ENCODE measurements around the gene NLRP13. TPM values are rescaled to one million over a fixed set of nuclear protein-coding genes. Genes with fewer than 3 reads are reported as not detected.

Gene NLRP13
- total and polyA plus RNA-seq, 9 of the 15 experiments (the other 6 are each of a cell fraction or from before 2014, with no cell fraction given), result not detected

- TF ChIP-seq E4F1 (CRISPR knock-in tag; IDR thresholded peaks at IDR 0.05; ENCODE audit: borderline replicate concordance) (no peak), ZFP30 (CRISPR knock-in tag; IDR thresholded peaks at IDR 0.05; ENCODE audit: borderline replicate concordance) (no peak), ELK3 (CRISPR knock-in tag; IDR thresholded peaks at IDR 0.05) (no peak), NUFIP1 (IDR thresholded peaks at IDR 0.05; ENCODE audit: partially characterized antibody) (no peak), EHMT2 (IDR thresholded peaks at IDR 0.05) (no peak), CC2D1A (IDR thresholded peaks at IDR 0.05) (no peak)
Measured at GRCh38 chr19:55877211-55877610, 54.9 kb downstream of the NLRP13 start (continued).

- H3K4me3 ChIP-seq, result no peak overlapping the region
- H2AFZ ChIP-seq (ENCODE audit: low read depth, low read length), result no peak overlapping the region
- ATAC-seq (no peak), FAIRE-seq (no peak), DNase-seq (ENCODE audit: extremely low read depth in 1 of 4, low spot score in 3 of 4) (no peak)
- 2% methylated on average over 11 of the region's 11 CpGs for WGBS (ENCODE audit: insufficient coverage, low coverage, missing lambda C conversion rate)
- in situ Hi-C loops (cut with MboI), result no loop called here
- no peak overlapping the region for H3K9ac ChIP-seq (ENCODE audit: insufficient read depth in 1 of 2, low read depth in 2 of 2, low read length in 2 of 2)
- H3K9me3 ChIP-seq (replicated peaks; ENCODE audit: control insufficient read depth, insufficient read depth, low read depth, low read length), result no peaks in the 10 kb centered on the region
- no TSS peak for BruUV-seq (replicated peaks)
- no peaks in the 10 kb centered on the region for H3K36me3 ChIP-seq (ENCODE audit: control insufficient read depth, insufficient read depth, low read length)
- H4K20me1 ChIP-seq (replicated peaks; ENCODE audit: control insufficient read depth, insufficient read depth, low read length), result no peaks in the 10 kb centered on the region
- H3K4me2 ChIP-seq (ENCODE audit: insufficient read depth, low read length), result no peak overlapping the region
- ChIA-PET CTCF (ENCODE audit: low intra/inter-chr PET ratio) (no interaction called here), POLR2A (no interaction called here)
- no peaks in the 10 kb centered on the region for H3K9me1 ChIP-seq (ENCODE audit: control insufficient read depth, insufficient read depth, low read length)
- intact Hi-C loops (cut with micrococcal nuclease), result no loop called here
- peaks cover 0 to 25% of the 10 kb centered on the region in 2 experiments; a peak in 2 of 5 replicates for H3K27me3 ChIP-seq (ENCODE audit: control insufficient read depth in 2 of 2, insufficient read depth in 2 of 2, low read length in 2 of 2)
- TF ChIP-seq PRDM10 (IDR thresholded peaks at IDR 0.05; ENCODE audit: partially characterized antibody), result no peak
- no peak for TF ChIP-seq ZNF239 (CRISPR knock-in tag; IDR thresholded peaks at IDR 0.05)
- TF ChIP-seq CBX1 (IDR thresholded peaks at IDR 0.05; ENCODE audit: low read depth), result no peak
- no peak for TF ChIP-seq CXXC5 (CRISPR knock-in tag; IDR thresholded peaks at IDR 0.05)
- no peak for TF ChIP-seq ETV5 (CRISPR knock-in tag; IDR thresholded peaks at IDR 0.05; ENCODE audit: low read depth)
- no peak for TF ChIP-seq NCOA4 (IDR thresholded peaks at IDR 0.05; ENCODE audit: partially characterized antibody)
- TF ChIP-seq SOX6 (IDR thresholded peaks at IDR 0.05), result no peak
- no peak for TF ChIP-seq FUS (optimal IDR thresholded peaks at IDR 0.05; ENCODE audit: low read depth, low read length)
- TF ChIP-seq TRIM24 (IDR thresholded peaks at IDR 0.05), result no peak
- H3K79me2 ChIP-seq (ENCODE audit: control insufficient read depth, insufficient read depth, low read length), result no peaks in the 10 kb centered on the region
- no peaks in the 10 kb centered on the region for H3K4me1 ChIP-seq (replicated peaks in 1 of 2; ENCODE audit: control insufficient read depth in 2 of 2, insufficient read depth in 2 of 2, low read length in 2 of 2)
- H3K27ac ChIP-seq (ENCODE audit: extremely low read depth, low read depth, low read length), result no peak overlapping the region
Measured at GRCh38 chr19:55870736-55871135, 61.4 kb downstream of the NLRP13 start.
